Heart right ventricle (tissue), 16 donors: ENCODE data around the gene SLC4A7. TPM values are rescaled to one million over a fixed set of nuclear protein-coding genes. Genes with fewer than 3 reads are reported as not detected.
A peak's percentile ranks its signal among the peaks of the same experiment; 100 is the strongest.

Experiments used
- ATAC-seq, 8 donors: fragments of 200-7000 bp; cut with Tn5 transposase; one replicate each; pipeline ENCODE4 v1.9.1; 2020; ENCODE audit warnings: mild to moderate bottlenecking in 8 of 8, moderate library complexity in 8 of 8, moderate number of reproducible peaks in 1 of 8
- DNase-seq, 2 donors: peaks; one replicate each; pipeline ENCODE4 v3.0.0-alpha.2; 2020
- H3K27ac ChIP-seq, 10 donors: fragments of 200-600 bp; sonication (generic) in 2 of 10; one replicate each; pipeline versions ENCODE4 v1.5.0 to v1.8.0; 2020 to 2022; ENCODE audit warnings: mild to moderate bottlenecking in 3 of 10
- H3K27me3 ChIP-seq, 7 donors: fragments of 200-600 bp; one replicate each; pipeline ENCODE4 v1.8.0; 2021 to 2022; ENCODE audit warnings: mild to moderate bottlenecking in 2 of 7
- H3K36me3 ChIP-seq, 9 donors: fragments of 200-600 bp; sonication (generic) in 1 of 9; one replicate each; pipeline versions ENCODE4 v1.5.0 to v1.8.0; 2020 to 2022; ENCODE audit warnings: mild to moderate bottlenecking in 2 of 9
- H3K4me1 ChIP-seq, 9 donors: fragments of 200-600 bp; sonication (generic) in 1 of 9; one replicate each; pipeline versions ENCODE4 v1.5.0 to v1.8.0; 2020 to 2022; ENCODE audit warnings: mild to moderate bottlenecking in 4 of 9
- H3K4me3 ChIP-seq, 10 donors: fragments of 200-600 bp; sonication (generic) in 2 of 10; one replicate each; pipeline versions ENCODE4 v1.5.0 to v1.8.0; 2020 to 2022; ENCODE audit warnings: mild to moderate bottlenecking in 7 of 10, moderate library complexity in 2 of 10
- H3K9me3 ChIP-seq, 11 donors: fragments of 200-600 bp in 10 of 11; sonication (generic) in 2 of 11; one replicate each; pipeline versions ENCODE4 v1.5.0 to v1.8.0; 2013 to 2022; ENCODE audit warnings: mild to moderate bottlenecking in 2 of 11, control low read depth in 1 of 11, moderate library complexity in 1 of 11
- WGBS, 2 donors: extraction: QIAGEN DNeasy Blood & Tissue Kit; methylation state at CpG; one replicate each; pipeline ENCODE4 v1.1.7; 2013; ENCODE audit warnings: inconsistent platforms in 1 of 2; 5-methylcytosine and 5-hydroxymethylcytosine counted together
- intact Hi-C, 10 donors: fragments of 100-400 bp; cut with DNase I; formaldehyde crosslinking; loops; one replicate each; pipeline versions ENCODE4 v1.11.1 to v1.14.2; 2022
- polyA plus RNA-seq, 2 donors: library from polyadenylated mRNA; stranded (reverse); fragments of 200-250 nt; gene quantifications; one replicate each; pipeline ENCODE4 v1.2.3, GENCODE V29; 2013
- total RNA-seq, 10 donors: library from RNA; stranded (reverse); fragmentation: NEBNext Ultra II Directional in 3 of 10; extraction: Animal tissue kit (Norgen Biotek cat#: 25700) in 3 of 10; gene quantifications; one replicate each; pipeline versions ENCODE4 v1.2.1 to v1.2.4, GENCODE V29; 2021 to 2023
- TF ChIP-seq, protein P1 (sequence below), 9 donors: fragments of 200-600 bp; sonication (generic) in 2 of 9; IDR thresholded peaks; one replicate each; pipeline versions ENCODE4 v1.5.0 to v1.8.0; 2021 to 2022; ENCODE audit warnings: antibody characterized with exemption in 9 of 9, mild to moderate bottlenecking in 5 of 9, moderate library complexity in 1 of 9
- donor health status: Arrhythmogenic right ventricular cardiomyopathy.
- donor health status: ischemic (EF 13 %, LVEDD 7.1; RV severe dilation, severe dysfunction).
- donor health status: healthy with polysubstance abuse.
- donor health status: DM: no; HTN: yes; CAD: no.
- donor health status: DM: no; HTN: no; CAD: no.
- donor health status: ischemic (EF 25% LVEDD 6.9; RV normal size, moderate dysfunction).
- donor health status: ischemic (EF 25% LVEDD 5.7; RV mildly dilated, moderate dysfunction).
- donor health status: healthy.
- donor health status: DM: yes; HTN: yes; CAD: no.
- donor health status: Ischemic cardiomyopathy.
- donor health status: ischemic (EF 35%, LVEDD 5.7; RV mildly dilated, moderate dysfunction).
- donor health status: nonischemic (EF 11% LVEDD 7.7; RV severe dilation, severe dysfunction).
- donor health status: DM: yes; HTN: yes; CAD: no.
- donor health status: PGD.
- donor health status: ischemic (EF 29% LVEDD 5.4; RV normal size, mild dysfunction).
- donor health status: nonischemic (EF 23%, LVEDD 6.1; RV moderate dilation, normal function).

Gene SLC4A7
- total and polyA plus RNA-seq, 12 donors = 3.0 to 18.7 (median 11.8) TPM

DNA sequence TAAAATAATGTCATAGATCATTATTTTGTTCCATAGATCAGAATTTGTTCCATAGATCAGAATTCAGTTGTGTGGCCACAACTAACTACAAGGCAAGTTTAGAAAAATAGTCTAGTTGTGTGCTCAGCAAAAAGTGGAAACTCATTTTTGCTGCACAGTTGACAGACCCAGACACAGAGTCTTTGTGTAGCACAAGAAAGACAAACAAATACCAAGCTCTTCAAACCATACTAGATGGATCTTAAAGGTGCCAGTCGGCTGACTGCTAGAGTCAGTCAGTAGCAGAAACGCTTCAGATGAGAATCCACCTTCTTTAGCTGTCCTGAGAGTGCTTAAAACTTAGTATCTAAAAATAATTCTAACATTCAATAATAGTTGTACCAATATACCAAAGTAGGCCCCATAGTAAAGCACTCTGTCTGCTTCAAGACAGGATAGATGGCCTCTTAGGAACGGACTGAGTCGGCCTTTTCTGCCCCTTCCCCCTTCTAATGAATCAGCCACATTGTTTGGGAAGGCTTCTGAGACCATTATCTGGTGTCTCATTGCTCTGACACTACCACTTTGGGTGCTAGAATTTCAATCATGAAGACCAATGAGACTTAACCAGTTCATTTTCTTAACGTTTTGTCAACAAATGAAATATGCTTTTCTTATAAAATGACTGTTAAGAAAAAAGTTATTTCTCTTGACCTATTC is 27.7 kb upstream of the SLC4A7 start:
- WGBS, 2 donors = 57 to 63% methylated on average over 5 of the region's 5 CpGs
- no peak overlapping the region for H3K4me3 ChIP-seq
- H3K36me3 ChIP-seq = no peaks in the 10 kb centered on the region
- H3K27ac ChIP-seq = no peak overlapping the region
- TF ChIP-seq, protein P1, sequence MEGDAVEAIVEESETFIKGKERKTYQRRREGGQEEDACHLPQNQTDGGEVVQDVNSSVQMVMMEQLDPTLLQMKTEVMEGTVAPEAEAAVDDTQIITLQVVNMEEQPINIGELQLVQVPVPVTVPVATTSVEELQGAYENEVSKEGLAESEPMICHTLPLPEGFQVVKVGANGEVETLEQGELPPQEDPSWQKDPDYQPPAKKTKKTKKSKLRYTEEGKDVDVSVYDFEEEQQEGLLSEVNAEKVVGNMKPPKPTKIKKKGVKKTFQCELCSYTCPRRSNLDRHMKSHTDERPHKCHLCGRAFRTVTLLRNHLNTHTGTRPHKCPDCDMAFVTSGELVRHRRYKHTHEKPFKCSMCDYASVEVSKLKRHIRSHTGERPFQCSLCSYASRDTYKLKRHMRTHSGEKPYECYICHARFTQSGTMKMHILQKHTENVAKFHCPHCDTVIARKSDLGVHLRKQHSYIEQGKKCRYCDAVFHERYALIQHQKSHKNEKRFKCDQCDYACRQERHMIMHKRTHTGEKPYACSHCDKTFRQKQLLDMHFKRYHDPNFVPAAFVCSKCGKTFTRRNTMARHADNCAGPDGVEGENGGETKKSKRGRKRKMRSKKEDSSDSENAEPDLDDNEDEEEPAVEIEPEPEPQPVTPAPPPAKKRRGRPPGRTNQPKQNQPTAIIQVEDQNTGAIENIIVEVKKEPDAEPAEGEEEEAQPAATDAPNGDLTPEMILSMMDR (IDR thresholded peaks at IDR 0.05) = no peak
- H3K4me1 ChIP-seq = peaks cover 0 to 3% (median 0%) of the 10 kb centered on the region in 9 donors
- intact Hi-C loops = no loop called here
- no peaks in the 10 kb centered on the region for H3K27me3 ChIP-seq
- H3K9me3 ChIP-seq = no peaks in the 10 kb centered on the region
- no peak for ATAC-seq
- no peak for DNase-seq

DNA sequence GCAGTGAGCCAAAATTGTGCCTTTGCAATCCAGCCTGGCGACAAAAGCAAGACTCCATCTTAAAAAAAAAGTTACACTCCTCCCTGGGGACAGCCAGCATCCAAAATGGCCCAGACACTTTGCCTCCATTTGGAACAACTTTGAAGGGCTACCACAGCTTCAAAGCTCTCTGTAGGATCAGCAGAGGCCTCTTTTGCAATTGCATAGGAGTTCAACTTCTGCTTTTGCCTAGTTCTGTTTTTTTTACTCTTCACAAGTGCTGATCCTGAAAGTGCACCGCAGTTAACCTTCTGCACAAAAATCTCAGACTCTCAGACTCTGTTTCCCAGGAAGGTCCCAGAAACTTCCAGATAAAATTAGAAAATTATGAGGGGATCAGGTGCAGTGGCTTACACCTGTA is 25.2 kb upstream of the SLC4A7 start:
- intact Hi-C loops = no loop called here
- H3K27ac ChIP-seq = peak overlapping the region in 1 of 10 donors; percentile 41
- TF ChIP-seq, protein P1 (IDR thresholded peaks at IDR 0.05) = no peak
- H3K4me1 ChIP-seq = peaks cover 0 to 6% (median 0%) of the 10 kb centered on the region in 9 donors
- DNase-seq (no peak), ATAC-seq (no peak)
- 94 to 95% methylated on average over 2 of the region's 2 CpGs for WGBS, 2 donors
- no peaks in the 10 kb centered on the region for H3K36me3 ChIP-seq
- H3K9me3 ChIP-seq = no peaks in the 10 kb centered on the region
- H3K4me3 ChIP-seq = no peak overlapping the region
- H3K27me3 ChIP-seq = no peaks in the 10 kb centered on the region

DNA sequence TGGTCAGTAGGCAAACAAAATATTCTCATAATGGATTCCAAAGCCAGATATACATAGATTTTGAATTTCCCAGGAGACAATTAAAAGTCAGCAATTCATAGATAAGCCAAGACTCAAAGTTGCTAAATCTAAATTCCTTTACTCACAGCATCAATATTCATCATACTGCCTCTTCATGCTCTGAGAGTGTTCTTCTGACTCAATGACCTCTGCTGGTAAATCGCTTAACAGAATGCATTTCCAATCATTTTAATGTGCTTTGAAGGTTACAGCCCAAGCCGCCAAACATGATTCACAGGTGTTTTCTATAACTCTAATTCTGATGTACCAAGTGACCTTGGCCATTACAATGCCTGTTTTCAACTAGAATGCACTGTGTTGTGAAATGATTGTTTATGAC is 24.2 kb upstream of the SLC4A7 start:
- DNase-seq (no peak), ATAC-seq (no peak)
- Histone ChIP-seq H3K4me1 (peaks cover 0 to 6% (median 0%) of the 10 kb centered on the region in 9 donors), H3K9me3 (no peaks in the 10 kb centered on the region), H3K27me3 (no peaks in the 10 kb centered on the region), H3K4me3 (no peak overlapping the region), H3K36me3 (no peaks in the 10 kb centered on the region), H3K27ac (no peak overlapping the region)
- TF ChIP-seq, protein P1 (IDR thresholded peaks at IDR 0.05) = no peak
- 93 to 94% methylated on average over 2 of the region's 2 CpGs for WGBS, 2 donors
- intact Hi-C loops = no loop called here

DNA sequence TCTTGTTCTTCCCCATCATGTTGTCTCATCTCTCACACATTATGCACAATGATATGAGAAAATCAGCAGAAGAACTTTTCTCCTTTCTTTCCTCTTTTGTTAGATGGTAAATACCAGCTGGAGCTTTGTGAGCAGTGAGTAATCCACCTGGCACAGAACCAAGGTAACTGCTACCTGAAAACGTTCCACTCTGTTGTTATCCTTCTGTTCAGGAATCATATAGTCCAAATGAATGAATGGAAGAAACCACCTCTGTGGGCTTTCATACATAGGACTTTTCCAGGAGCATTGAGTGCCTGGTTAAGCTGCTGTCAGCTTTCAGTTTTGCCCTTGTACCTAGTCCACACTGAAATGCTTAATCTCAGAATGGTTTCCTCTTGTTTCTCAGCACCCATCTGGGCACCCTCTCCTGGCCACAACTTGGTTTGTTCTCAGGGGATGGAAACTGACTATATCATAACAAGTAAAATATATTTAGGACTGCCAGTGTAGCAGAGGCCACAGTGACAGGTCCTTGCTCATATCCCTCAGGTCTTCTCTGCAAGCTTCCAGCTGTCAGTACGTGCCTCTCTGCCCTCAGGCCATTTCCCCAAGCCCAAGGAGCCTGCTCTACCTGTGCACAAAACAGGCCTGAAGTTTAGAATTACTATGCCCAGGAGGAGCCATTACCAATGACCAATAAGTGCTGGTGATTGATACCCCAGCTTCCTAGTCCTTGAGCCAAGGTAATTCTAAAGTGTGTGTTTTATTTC is 23.5 kb upstream of the SLC4A7 start:
- Histone ChIP-seq H3K4me1 (peaks cover 0 to 6% (median 0%) of the 10 kb centered on the region in 9 donors), H3K27ac (no peak overlapping the region), H3K27me3 (no peaks in the 10 kb centered on the region), H3K36me3 (no peaks in the 10 kb centered on the region), H3K4me3 (no peak overlapping the region), H3K9me3 (no peaks in the 10 kb centered on the region)
- whole genome bisulfite sequencing, 2 donors = 64 to 66% methylated on average over 2 of the region's 2 CpGs
- intact Hi-C loops = no loop called here
- ATAC-seq = no peak
- DNase-seq = no peak
- TF ChIP-seq, protein P1 (IDR thresholded peaks at IDR 0.05) = no peak
